Upper lobe of left lung (tissue), 6 donors: ENCODE data around the gene ALS2CL. TPM values are rescaled to one million over a fixed set of nuclear protein-coding genes. Genes with fewer than 3 reads are reported as not detected.
A peak's percentile ranks its signal among the peaks of the same experiment; 100 is the strongest.

ENCODE experiments used
- ATAC-seq, 2 donors: fragments of 200-7000 bp; cut with Tn5 transposase; one replicate each; pipeline ENCODE4 v1.9.1; 2022; ENCODE audit warnings: mild to moderate bottlenecking in 2 of 2, moderate library complexity in 2 of 2; ENCODE audit not compliant: low FRiP score in 2 of 2
- DNase-seq, 2 donors: peaks; one replicate each; pipeline ENCODE4 v3.0.0-alpha.2; 2019 to 2020
- H3K27ac ChIP-seq, 4 donors: fragments of 200-600 bp; sonication (generic); one replicate each; pipeline ENCODE4 v1.5.1; 2016 to 2019
- H3K27me3 ChIP-seq, 4 donors: fragments of 200-600 bp; sonication (generic); one replicate each; pipeline ENCODE4 v1.5.1; 2017 to 2019
- H3K36me3 ChIP-seq, 4 donors: fragments of 200-600 bp; sonication (generic); one replicate each; pipeline ENCODE4 v1.5.1; 2016 to 2019
- H3K4me1 ChIP-seq, 4 donors: fragments of 200-600 bp; sonication (generic); one replicate each; pipeline ENCODE4 v1.5.1; 2018 to 2019
- H3K4me3 ChIP-seq, 4 donors: fragments of 200-600 bp; sonication (generic); one replicate each; pipeline ENCODE4 v1.5.1; 2017 to 2019; ENCODE audit warnings: mild to moderate bottlenecking in 2 of 4, moderate library complexity in 1 of 4
- H3K9me3 ChIP-seq, 4 donors: fragments of 200-600 bp; sonication (generic); one replicate each; pipeline ENCODE4 v1.5.1; 2018 to 2019
- EP300 ChIP-seq, 4 donors: sonication (generic); formaldehyde crosslinking; IDR thresholded peaks; one replicate each; pipeline ENCODE4 v1.5.1; 2017; ENCODE audit warnings: antibody characterized with exemption in 4 of 4, control low read depth in 2 of 4
- POLR2A ChIP-seq, 4 donors: fragments of 450-650 bp; IDR thresholded peaks; one replicate each; pipeline ENCODE4 v1.5.1; 2016 to 2017; ENCODE audit warnings: antibody characterized with exemption in 4 of 4, mild to moderate bottlenecking in 2 of 4
- POLR2AphosphoS5 ChIP-seq, 2 donors: sonication (generic); formaldehyde crosslinking; IDR thresholded peaks; one replicate each; pipeline ENCODE4 v1.5.1; 2017; ENCODE audit warnings: antibody characterized with exemption in 2 of 2
- WGBS, 2 donors: methylation state at CpG; one replicate each; pipeline ENCODE4 v1.1.5; 2017 to 2018; 5-methylcytosine and 5-hydroxymethylcytosine counted together
- total RNA-seq, 6 donors: library from RNA; depleted of rRNA in 4 of 6; stranded (reverse); fragments of >200 nt in 4 of 6; gene quantifications; one replicate each; pipeline versions ENCODE4 v1.1.0 to v1.2.1, GENCODE V29; 2016 to 2021
- TF ChIP-seq, protein P1 (sequence below), 6 experiments: fragments of 450-650 bp in 4 of 6; fragments of 200-600 bp in 2 of 6; sonication (generic) in 2 of 6; IDR thresholded peaks; one replicate each; pipeline ENCODE4 v1.5.1; 2016 to 2019; ENCODE audit warnings: antibody characterized with exemption in 6 of 6
- donor health status: DM: no; HTN: no; CAD: no; lungs with moderate emphysema.
- donor health status: DM: no; HTN: yes; CAD: no; lungs with severe emphysema.

The ALS2CL gene
- total RNA-seq, 6 donors from 2014 or later, result 54.2 to 299 (median 66.9) TPM

DNA sequence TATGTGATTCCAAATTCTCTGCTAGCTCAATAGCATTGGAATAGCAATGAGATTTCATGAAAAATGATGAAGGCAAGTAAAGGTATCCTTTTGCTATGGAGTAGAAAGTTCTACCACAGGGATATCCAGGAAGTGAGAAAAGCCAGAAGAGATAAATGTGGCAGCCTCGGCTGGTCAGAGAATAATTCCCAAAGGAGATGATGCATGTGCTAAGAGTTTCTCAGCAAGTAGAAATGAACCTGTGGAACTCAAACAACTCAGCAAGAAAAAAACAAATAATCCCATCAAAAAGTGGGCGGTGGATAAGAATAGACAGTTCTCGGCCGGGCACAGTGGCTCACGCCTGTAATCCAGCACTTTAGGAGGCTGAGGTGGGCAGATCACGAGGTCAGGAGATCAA, 38.2 kb downstream of the ALS2CL start:
- ATAC-seq, result no peak
- peaks cover 0 to 8% (median 0%) of the 10 kb centered on the region in 4 donors for H3K9me3 ChIP-seq
- 74 to 82% methylated on average over 6 of the region's 6 CpGs for WGBS, 2 donors
- no peak for DNase-seq
- H3K27ac ChIP-seq, result no peak overlapping the region
- TF ChIP-seq POLR2A (IDR thresholded peaks at IDR 0.05), result no peak
- TF ChIP-seq EP300 (IDR thresholded peaks at IDR 0.05), result no peak
- TF ChIP-seq POLR2AphosphoS5 (IDR thresholded peaks at IDR 0.05), result no peak
- TF ChIP-seq, protein P1, sequence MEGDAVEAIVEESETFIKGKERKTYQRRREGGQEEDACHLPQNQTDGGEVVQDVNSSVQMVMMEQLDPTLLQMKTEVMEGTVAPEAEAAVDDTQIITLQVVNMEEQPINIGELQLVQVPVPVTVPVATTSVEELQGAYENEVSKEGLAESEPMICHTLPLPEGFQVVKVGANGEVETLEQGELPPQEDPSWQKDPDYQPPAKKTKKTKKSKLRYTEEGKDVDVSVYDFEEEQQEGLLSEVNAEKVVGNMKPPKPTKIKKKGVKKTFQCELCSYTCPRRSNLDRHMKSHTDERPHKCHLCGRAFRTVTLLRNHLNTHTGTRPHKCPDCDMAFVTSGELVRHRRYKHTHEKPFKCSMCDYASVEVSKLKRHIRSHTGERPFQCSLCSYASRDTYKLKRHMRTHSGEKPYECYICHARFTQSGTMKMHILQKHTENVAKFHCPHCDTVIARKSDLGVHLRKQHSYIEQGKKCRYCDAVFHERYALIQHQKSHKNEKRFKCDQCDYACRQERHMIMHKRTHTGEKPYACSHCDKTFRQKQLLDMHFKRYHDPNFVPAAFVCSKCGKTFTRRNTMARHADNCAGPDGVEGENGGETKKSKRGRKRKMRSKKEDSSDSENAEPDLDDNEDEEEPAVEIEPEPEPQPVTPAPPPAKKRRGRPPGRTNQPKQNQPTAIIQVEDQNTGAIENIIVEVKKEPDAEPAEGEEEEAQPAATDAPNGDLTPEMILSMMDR (IDR thresholded peaks at IDR 0.05), result no peak
- H3K4me3 ChIP-seq, result no peak overlapping the region
- no peaks in the 10 kb centered on the region for H3K36me3 ChIP-seq
- H3K27me3 ChIP-seq, result no peaks in the 10 kb centered on the region
- H3K4me1 ChIP-seq, result no peaks in the 10 kb centered on the region

DNA sequence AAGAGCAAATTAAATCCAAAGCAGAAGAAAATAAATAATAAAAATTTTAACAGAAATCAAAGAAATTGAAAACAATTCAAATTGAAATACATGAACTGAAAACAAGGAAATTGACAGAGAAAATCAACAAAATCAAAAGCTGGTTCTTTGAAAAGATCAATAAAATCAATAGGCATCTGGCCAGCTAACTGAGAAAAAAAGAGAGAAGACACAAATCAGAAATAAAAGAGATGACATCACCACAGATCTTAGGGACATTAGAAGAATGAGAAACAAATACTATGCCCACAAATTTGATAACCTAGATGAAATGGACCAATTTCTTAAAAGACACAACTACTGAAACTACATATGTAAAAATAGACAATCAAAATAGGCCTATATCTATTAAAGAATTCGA, 42.4 kb downstream of the ALS2CL start:
- Histone ChIP-seq H3K4me1 (no peaks in the 10 kb centered on the region), H3K27me3 (no peaks in the 10 kb centered on the region), H3K4me3 (no peak overlapping the region), H3K27ac (no peak overlapping the region), H3K9me3 (peaks cover 0 to 8% (median 0%) of the 10 kb centered on the region in 4 donors), H3K36me3 (no peaks in the 10 kb centered on the region)
- DNase-seq (no peak), ATAC-seq (no peak)
- TF ChIP-seq POLR2AphosphoS5 (IDR thresholded peaks at IDR 0.05) (no peak), POLR2A (IDR thresholded peaks at IDR 0.05) (no peak), EP300 (IDR thresholded peaks at IDR 0.05) (no peak)
- TF ChIP-seq, protein P1 (IDR thresholded peaks at IDR 0.05), result no peak
- WGBS, 2 donors, result 49 to 70% methylated on average over 1 of the region's 1 CpG

DNA sequence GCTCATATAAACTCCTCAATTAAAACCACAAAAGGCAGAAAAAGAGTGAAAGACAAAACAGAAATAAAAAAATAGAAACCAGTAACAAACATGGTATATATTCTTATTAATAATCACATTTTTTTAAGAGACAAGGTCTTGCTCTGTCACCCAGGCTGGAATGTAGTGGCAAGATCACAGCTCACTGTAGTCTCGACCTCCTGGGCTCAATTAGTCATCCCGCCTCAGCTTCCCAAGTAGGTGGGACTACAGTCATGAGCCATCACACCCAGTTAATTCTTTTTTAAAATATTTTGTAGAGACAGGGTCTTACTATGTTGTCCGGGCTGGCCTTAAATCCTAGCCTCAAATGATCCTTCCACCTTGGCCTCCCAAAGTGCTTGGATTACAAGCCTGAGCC, 44.0 kb downstream of the ALS2CL start:
- Histone ChIP-seq H3K36me3 (no peaks in the 10 kb centered on the region), H3K27ac (no peak overlapping the region), H3K9me3 (peaks cover 0 to 8% (median 0%) of the 10 kb centered on the region in 4 donors), H3K27me3 (no peaks in the 10 kb centered on the region), H3K4me3 (no peak overlapping the region), H3K4me1 (no peaks in the 10 kb centered on the region)
- TF ChIP-seq POLR2AphosphoS5 (IDR thresholded peaks at IDR 0.05), result no peak
- TF ChIP-seq, protein P1 (IDR thresholded peaks at IDR 0.05), result no peak
- TF ChIP-seq EP300 (IDR thresholded peaks at IDR 0.05), result no peak
- no peak for TF ChIP-seq POLR2A (IDR thresholded peaks at IDR 0.05)
- ATAC-seq (no peak), DNase-seq (no peak)
- 84 to 92% methylated on average over 3 of the region's 3 CpGs for WGBS, 2 donors

DNA sequence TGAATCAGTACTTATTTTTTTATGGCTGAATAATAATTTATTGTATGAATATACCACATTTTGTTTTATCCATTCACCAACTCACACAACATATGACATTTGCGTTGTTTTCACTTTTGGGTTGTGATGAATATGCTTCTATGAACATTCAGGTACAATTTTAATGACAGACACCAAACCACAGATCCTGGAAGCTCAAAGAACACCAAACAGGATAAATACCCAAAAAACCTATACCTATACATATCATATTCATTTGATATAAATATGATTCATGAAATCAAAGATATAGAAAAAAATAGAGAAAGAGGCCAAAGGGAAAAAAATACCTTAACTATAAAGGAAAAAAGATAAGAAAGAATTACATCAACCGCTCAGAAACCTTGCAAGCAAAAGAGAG, 45.4 kb downstream of the ALS2CL start:
- DNase-seq (no peak), ATAC-seq (no peak)
- TF ChIP-seq POLR2A (IDR thresholded peaks at IDR 0.05) (no peak), POLR2AphosphoS5 (IDR thresholded peaks at IDR 0.05) (no peak), EP300 (IDR thresholded peaks at IDR 0.05) (no peak)
- TF ChIP-seq, protein P1 (IDR thresholded peaks at IDR 0.05), result no peak
- H3K4me3 ChIP-seq, result no peak overlapping the region
- H3K4me1 ChIP-seq, result no peaks in the 10 kb centered on the region
- H3K27ac ChIP-seq, result no peak overlapping the region
- no peaks in the 10 kb centered on the region for H3K27me3 ChIP-seq
- no peaks in the 10 kb centered on the region for H3K36me3 ChIP-seq
- peaks cover 0 to 8% (median 0%) of the 10 kb centered on the region in 4 donors for H3K9me3 ChIP-seq
- 48 to 76% methylated on average over 2 of the region's 2 CpGs for WGBS, 2 donors

DNA sequence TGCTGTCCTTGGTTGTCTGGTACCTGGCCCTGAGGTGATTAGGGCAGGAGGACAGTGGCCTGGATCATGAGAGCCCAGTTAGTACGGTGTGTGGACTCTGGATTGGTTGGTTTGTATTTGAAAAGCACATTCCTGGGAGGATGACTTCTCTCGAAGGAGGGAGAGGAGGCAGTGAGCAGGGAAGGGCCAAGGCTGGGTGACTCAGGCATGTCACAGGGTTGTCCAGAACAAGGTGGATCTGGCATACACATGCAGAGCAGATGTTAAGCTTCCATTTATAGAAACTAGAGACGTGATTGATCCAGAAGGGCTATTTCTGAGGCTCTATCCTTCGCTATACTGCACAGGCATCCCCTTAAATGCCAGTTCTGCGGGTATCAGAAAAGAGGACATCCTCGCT, 46.8 kb downstream of the ALS2CL start:
- Histone ChIP-seq H3K36me3 (no peaks in the 10 kb centered on the region), H3K27ac (no peak overlapping the region), H3K27me3 (no peaks in the 10 kb centered on the region), H3K4me3 (no peak overlapping the region), H3K9me3 (peaks cover 0 to under 1% (median 0%) of the 10 kb centered on the region in 4 donors), H3K4me1 (no peaks in the 10 kb centered on the region)
- DNase-seq (no peak), ATAC-seq (peak in 1 of 2 donors; percentile 46)
- WGBS, 2 donors, result 58% methylated on average over 6 of the region's 6 CpGs
- no peak for TF ChIP-seq POLR2AphosphoS5 (IDR thresholded peaks at IDR 0.05)
- no peak for TF ChIP-seq EP300 (IDR thresholded peaks at IDR 0.05)
- TF ChIP-seq, protein P1 (IDR thresholded peaks at IDR 0.05), result no peak
- TF ChIP-seq POLR2A (IDR thresholded peaks at IDR 0.05), result no peak
